ENCODE results near the gene SLC2A8.

The SLC2A8 gene

DNA sequence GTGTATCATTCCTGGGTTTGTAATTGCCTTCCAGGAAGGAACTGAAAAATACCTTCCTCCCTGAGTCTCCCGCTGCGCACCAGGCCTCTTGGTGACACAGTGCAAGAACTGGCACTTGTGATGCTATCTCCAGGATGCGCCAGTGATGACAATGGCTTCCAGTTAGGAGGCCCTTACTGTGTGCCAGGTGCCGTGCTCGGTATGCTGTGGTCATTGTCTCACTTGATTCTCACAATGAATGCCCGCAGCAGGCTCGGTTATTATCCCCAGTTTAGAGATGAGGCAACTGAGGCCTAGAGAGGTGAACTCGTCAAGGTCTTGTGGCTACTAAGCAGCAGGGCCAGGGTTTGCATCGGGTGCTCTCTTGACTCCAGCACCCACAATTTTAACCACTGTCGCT is 31.5 kb upstream of the SLC2A8 start:
- Histone ChIP-seq H3K79me2 (ENCODE audit: low read length) (no peaks in the 10 kb centered on the region), H3K4me3 (ENCODE audit: low read length) (no peak overlapping the region), H3K9ac (ENCODE audit: low read length) (no peak overlapping the region), H3K9me2 (replicated peaks; ENCODE audit: insufficient read depth, low read length) (no peaks in the 10 kb centered on the region), H3K36me3 (replicated peaks; ENCODE audit: insufficient read depth, low read length) (no peaks in the 10 kb centered on the region), H3K9me3 (replicated peaks; ENCODE audit: insufficient read depth, low read length) (no peaks in the 10 kb centered on the region), H3K27me3 (replicated peaks; ENCODE audit: insufficient read depth, low read length) (no peaks in the 10 kb centered on the region), H3F3A (ENCODE audit: insufficient read depth, low read length) (no peaks in the 10 kb centered on the region), H3K27ac (ENCODE audit: low read length) (no peak overlapping the region), H4K20me1 (ENCODE audit: insufficient read depth, low read length) (no peaks in the 10 kb centered on the region), H3K4me2 (ENCODE audit: low read depth, low read length) (no peak overlapping the region), H2AFZ (ENCODE audit: low read length) (no peak overlapping the region), H3K4me1 (ENCODE audit: low read length) (no peaks in the 10 kb centered on the region)
- TF ChIP-seq, protein P1, sequence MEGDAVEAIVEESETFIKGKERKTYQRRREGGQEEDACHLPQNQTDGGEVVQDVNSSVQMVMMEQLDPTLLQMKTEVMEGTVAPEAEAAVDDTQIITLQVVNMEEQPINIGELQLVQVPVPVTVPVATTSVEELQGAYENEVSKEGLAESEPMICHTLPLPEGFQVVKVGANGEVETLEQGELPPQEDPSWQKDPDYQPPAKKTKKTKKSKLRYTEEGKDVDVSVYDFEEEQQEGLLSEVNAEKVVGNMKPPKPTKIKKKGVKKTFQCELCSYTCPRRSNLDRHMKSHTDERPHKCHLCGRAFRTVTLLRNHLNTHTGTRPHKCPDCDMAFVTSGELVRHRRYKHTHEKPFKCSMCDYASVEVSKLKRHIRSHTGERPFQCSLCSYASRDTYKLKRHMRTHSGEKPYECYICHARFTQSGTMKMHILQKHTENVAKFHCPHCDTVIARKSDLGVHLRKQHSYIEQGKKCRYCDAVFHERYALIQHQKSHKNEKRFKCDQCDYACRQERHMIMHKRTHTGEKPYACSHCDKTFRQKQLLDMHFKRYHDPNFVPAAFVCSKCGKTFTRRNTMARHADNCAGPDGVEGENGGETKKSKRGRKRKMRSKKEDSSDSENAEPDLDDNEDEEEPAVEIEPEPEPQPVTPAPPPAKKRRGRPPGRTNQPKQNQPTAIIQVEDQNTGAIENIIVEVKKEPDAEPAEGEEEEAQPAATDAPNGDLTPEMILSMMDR (IDR thresholded peaks at IDR 0.05; ENCODE audit: low read length) = no peak
- no peak for TF ChIP-seq EZH2 (optimal IDR thresholded peaks at IDR 0.05; ENCODE audit: low read depth, low read length)
- no peak for TF ChIP-seq EZH2phosphoT487 (IDR thresholded peaks at IDR 0.05; ENCODE audit: low read length)
- DNase-seq = no peak

DNA sequence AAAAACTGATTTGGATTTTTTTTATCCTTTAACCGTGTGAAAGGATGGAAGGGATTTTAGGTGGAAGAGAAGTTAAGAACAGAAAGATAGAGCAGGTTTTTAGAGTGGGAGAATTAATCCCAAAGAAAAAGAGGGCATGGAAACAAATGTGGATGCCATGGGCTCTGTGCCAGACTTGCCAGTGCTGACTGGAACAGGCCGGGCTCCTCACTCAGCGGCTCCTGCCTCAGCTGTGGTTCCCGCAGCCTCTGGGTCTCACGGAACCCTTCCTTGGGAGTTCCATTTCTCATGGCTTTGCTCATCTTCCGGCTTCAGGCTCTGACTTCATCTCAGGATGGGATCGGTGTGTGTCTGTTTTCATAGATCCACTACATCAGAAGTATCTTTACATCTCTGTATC is 30.4 kb upstream of the SLC2A8 start:
- no peak overlapping the region for H3K27ac ChIP-seq (ENCODE audit: low read length)
- no peaks in the 10 kb centered on the region for H3K79me2 ChIP-seq (ENCODE audit: low read length)
- no peak overlapping the region for H3K4me3 ChIP-seq (ENCODE audit: low read length)
- H3K9ac ChIP-seq (ENCODE audit: low read length) = no peak overlapping the region
- no peaks in the 10 kb centered on the region for H3K27me3 ChIP-seq (replicated peaks; ENCODE audit: insufficient read depth, low read length)
- no peaks in the 10 kb centered on the region for H4K20me1 ChIP-seq (ENCODE audit: insufficient read depth, low read length)
- no peak for DNase-seq
- no peaks in the 10 kb centered on the region for H3F3A ChIP-seq (ENCODE audit: insufficient read depth, low read length)
- no peak for TF ChIP-seq EZH2phosphoT487 (IDR thresholded peaks at IDR 0.05; ENCODE audit: low read length)
- TF ChIP-seq, protein P1 (IDR thresholded peaks at IDR 0.05; ENCODE audit: low read length) = no peak
- TF ChIP-seq EZH2 (optimal IDR thresholded peaks at IDR 0.05; ENCODE audit: low read depth, low read length) = no peak
- no peak overlapping the region for H3K4me2 ChIP-seq (ENCODE audit: low read depth, low read length)
- no peaks in the 10 kb centered on the region for H3K9me2 ChIP-seq (replicated peaks; ENCODE audit: insufficient read depth, low read length)
- H3K36me3 ChIP-seq (replicated peaks; ENCODE audit: insufficient read depth, low read length) = no peaks in the 10 kb centered on the region
- no peak overlapping the region for H2AFZ ChIP-seq (ENCODE audit: low read length)
- H3K4me1 ChIP-seq (ENCODE audit: low read length) = no peaks in the 10 kb centered on the region
- no peaks in the 10 kb centered on the region for H3K9me3 ChIP-seq (replicated peaks; ENCODE audit: insufficient read depth, low read length)

DNA sequence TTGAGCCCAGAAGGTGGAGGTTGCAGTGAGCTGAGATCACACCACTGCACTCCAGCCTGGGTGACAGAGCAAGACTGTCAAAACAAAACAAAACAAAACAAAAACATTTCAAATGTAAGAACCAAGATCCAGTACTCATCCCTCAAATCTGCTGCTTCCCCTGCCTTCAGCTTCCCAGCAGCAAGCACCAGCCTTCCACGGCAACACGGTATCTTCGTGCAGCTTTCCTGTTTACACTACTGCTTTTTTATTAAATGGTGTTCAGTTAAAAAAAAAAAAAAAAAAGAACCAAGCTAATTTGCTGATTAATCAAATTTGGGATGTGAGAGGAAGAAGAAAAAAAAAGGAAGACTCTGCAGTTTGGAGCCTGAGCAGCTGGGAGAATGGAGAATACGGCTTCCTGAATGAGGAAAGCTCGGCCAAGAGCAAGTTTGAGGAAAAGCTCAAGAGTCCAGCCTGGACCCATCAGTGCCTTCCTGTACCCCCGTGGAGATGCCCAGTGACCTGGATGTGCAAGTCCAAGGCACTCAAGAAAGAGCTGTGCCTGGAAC is 28.0 kb upstream of the SLC2A8 start:
- Histone ChIP-seq H2AFZ (ENCODE audit: low read length) (no peak overlapping the region), H3K9me2 (replicated peaks; ENCODE audit: insufficient read depth, low read length) (no peaks in the 10 kb centered on the region), H3K27me3 (replicated peaks; ENCODE audit: insufficient read depth, low read length) (no peaks in the 10 kb centered on the region), H3F3A (ENCODE audit: insufficient read depth, low read length) (no peaks in the 10 kb centered on the region), H3K36me3 (replicated peaks; ENCODE audit: insufficient read depth, low read length) (no peaks in the 10 kb centered on the region), H3K9me3 (replicated peaks; ENCODE audit: insufficient read depth, low read length) (no peaks in the 10 kb centered on the region), H3K27ac (ENCODE audit: low read length) (no peak overlapping the region), H3K9ac (ENCODE audit: low read length) (no peak overlapping the region), H3K4me1 (ENCODE audit: low read length) (no peaks in the 10 kb centered on the region), H3K79me2 (ENCODE audit: low read length) (no peaks in the 10 kb centered on the region), H3K4me3 (ENCODE audit: low read length) (no peak overlapping the region), H4K20me1 (ENCODE audit: insufficient read depth, low read length) (no peaks in the 10 kb centered on the region), H3K4me2 (ENCODE audit: low read depth, low read length) (no peak overlapping the region)
- no peak for DNase-seq
- TF ChIP-seq, protein P1 (IDR thresholded peaks at IDR 0.05; ENCODE audit: low read length) = no peak
- no peak for TF ChIP-seq EZH2phosphoT487 (IDR thresholded peaks at IDR 0.05; ENCODE audit: low read length)
- TF ChIP-seq EZH2 (optimal IDR thresholded peaks at IDR 0.05; ENCODE audit: low read depth, low read length) = no peak

All from MM.1S (cell line).